DND-41 (cell line): Measurements from ENCODE around the gene CEL.

Experiments
- ATAC-seq: fragments of 200-7000 bp; cut with Tn5 transposase; 3 replicates; pipeline ENCODE4 v1.9.1; 2021; ENCODE audit warnings: low read depth; ENCODE audit not compliant: insufficient read depth
- DNase-seq: peaks from one replicate; pipeline ENCODE4 v3.0.0-alpha.2; 2020
- H2AFZ ChIP-seq: 2 replicates; pipeline ENCODE4 v1.6.0; 2012; ENCODE audit warnings: low read depth, low read length
- H3K27ac ChIP-seq: 2 replicates; pipeline ENCODE4 v1.5.1; 2012; ENCODE audit warnings: low read length, inconsistent platforms
- H3K27me3 ChIP-seq: fragments of 200-600 bp; sonication (generic); 2 replicates; pipeline ENCODE4 v1.6.0; 2012; ENCODE audit warnings: low read length, mild to moderate bottlenecking, inconsistent platforms; ENCODE audit not compliant: insufficient read depth, poor library complexity
- H3K36me3 ChIP-seq: 2 replicates; pipeline ENCODE4 v1.5.1; 2012; ENCODE audit warnings: low read length, inconsistent platforms; ENCODE audit not compliant: insufficient read depth
- H3K4me1 ChIP-seq: 2 replicates; pipeline ENCODE4 v1.5.1; 2012; ENCODE audit warnings: mild to moderate bottlenecking, low read length; ENCODE audit not compliant: insufficient read depth
- H3K4me2 ChIP-seq: 2 replicates; pipeline ENCODE4 v1.6.0; 2012; ENCODE audit warnings: mild to moderate bottlenecking, moderate library complexity, low read length, inconsistent platforms; ENCODE audit not compliant: insufficient read depth
- H3K4me3 ChIP-seq, 2 experiments: fragments of 200-600 bp in 1 of 2; shearing (Covaris generic) in 1 of 2; 2 replicates each; pipeline ENCODE4 v1.5.1; 2012 to 2016; ENCODE audit warnings: inconsistent platforms in 2 of 2, low read length in 2 of 2, mild to moderate bottlenecking in 2 of 2, low read depth in 1 of 2, moderate library complexity in 1 of 2
- H3K79me2 ChIP-seq: 2 replicates; pipeline ENCODE4 v1.6.0; 2012; ENCODE audit warnings: low read length, inconsistent platforms; ENCODE audit not compliant: insufficient read depth
- H3K9ac ChIP-seq: 2 replicates; pipeline ENCODE4 v1.6.0; 2012; ENCODE audit warnings: low read depth, mild to moderate bottlenecking, inconsistent platforms, low read length, moderate library complexity
- H3K9me3 ChIP-seq: 2 replicates; pipeline ENCODE4 v1.5.1; 2012; ENCODE audit warnings: low read length, moderate library complexity, mild to moderate bottlenecking, inconsistent platforms; ENCODE audit not compliant: insufficient read depth, severe bottlenecking
- H4K20me1 ChIP-seq: 2 replicates; pipeline ENCODE4 v1.6.0; 2012; ENCODE audit warnings: low read length; ENCODE audit not compliant: insufficient read depth
- EZH2 ChIP-seq: IDR thresholded peaks from 3 replicates; pipeline ENCODE4 v1.6.1; 2012; ENCODE audit warnings: borderline replicate concordance, low read depth, mild to moderate bottlenecking, moderate library complexity, low read length, inconsistent platforms; ENCODE audit not compliant: severe bottlenecking
- TF ChIP-seq, protein P1 (sequence below): IDR thresholded peaks from 2 replicates; pipeline ENCODE4 v1.5.1; 2012; ENCODE audit warnings: borderline replicate concordance, low read length, moderate library complexity, mild to moderate bottlenecking; ENCODE audit not compliant: poor library complexity, severe bottlenecking; ENCODE audit errors: extremely low read depth

CEL gene

DNA sequence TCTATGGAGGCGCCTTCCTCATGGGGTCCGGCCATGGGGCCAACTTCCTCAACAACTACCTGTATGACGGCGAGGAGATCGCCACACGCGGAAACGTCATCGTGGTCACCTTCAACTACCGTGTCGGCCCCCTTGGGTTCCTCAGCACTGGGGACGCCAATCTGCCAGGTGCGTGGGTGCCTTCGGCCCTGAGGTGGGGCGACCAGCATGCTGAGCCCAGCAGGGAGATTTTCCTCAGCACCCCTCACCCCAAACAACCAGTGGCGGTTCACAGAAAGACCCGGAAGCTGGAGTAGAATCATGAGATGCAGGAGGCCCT, 3.2 kb downstream of the CEL start:
- Histone ChIP-seq H3K4me3 (no peak overlapping the region), H3K4me2 (no peak overlapping the region), H2AFZ (no peak overlapping the region), H3K9ac (no peak overlapping the region), H3K79me2 (no peaks in the 10 kb centered on the region), H3K36me3 (no peaks in the 10 kb centered on the region), H3K4me1 (no peaks in the 10 kb centered on the region), H3K27ac (no peak overlapping the region), H3K27me3 (no peaks in the 10 kb centered on the region), H4K20me1 (no peaks in the 10 kb centered on the region), H3K9me3 (no peaks in the 10 kb centered on the region)
- DNase-seq (no peak), ATAC-seq (no peak)
- TF ChIP-seq, protein P1, sequence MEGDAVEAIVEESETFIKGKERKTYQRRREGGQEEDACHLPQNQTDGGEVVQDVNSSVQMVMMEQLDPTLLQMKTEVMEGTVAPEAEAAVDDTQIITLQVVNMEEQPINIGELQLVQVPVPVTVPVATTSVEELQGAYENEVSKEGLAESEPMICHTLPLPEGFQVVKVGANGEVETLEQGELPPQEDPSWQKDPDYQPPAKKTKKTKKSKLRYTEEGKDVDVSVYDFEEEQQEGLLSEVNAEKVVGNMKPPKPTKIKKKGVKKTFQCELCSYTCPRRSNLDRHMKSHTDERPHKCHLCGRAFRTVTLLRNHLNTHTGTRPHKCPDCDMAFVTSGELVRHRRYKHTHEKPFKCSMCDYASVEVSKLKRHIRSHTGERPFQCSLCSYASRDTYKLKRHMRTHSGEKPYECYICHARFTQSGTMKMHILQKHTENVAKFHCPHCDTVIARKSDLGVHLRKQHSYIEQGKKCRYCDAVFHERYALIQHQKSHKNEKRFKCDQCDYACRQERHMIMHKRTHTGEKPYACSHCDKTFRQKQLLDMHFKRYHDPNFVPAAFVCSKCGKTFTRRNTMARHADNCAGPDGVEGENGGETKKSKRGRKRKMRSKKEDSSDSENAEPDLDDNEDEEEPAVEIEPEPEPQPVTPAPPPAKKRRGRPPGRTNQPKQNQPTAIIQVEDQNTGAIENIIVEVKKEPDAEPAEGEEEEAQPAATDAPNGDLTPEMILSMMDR, result no peak
- TF ChIP-seq EZH2, result no peak

DNA sequence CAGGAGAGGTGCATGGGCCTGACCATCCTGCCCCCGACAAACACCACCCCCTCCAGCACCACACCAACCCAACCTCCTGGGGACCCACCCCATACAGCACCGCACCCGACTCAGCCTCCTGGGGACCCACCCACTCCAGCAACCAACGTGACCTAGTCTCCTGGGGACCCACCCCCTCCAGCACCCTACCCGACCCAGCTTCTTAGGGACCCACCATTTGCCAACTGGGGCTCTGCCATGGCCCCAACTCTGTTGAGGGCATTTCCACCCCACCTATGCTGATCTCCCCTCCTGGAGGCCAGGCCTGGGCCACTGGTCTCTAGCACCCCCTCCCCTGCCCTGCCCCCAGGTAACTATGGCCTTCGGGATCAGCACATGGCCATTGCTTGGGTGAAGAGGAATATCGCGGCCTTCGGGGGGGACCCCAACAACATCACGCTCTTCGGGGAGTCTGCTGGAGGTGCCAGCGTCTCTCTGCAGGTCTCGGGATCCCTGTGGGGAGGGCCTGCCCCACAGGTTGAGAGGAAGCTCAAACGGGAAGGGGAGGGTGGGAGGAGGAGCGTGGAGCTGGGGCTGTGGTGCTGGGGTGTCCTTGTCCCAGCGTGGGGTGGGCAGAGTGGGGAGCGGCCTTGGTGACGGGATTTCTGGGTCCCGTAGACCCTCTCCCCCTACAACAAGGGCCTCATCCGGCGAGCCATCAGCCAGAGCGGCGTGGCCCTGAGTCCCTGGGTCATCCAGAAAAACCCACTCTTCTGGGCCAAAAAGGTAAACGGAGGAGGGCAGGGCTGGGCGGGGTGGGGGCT, 4.6 kb downstream of the CEL start:
- H3K36me3 ChIP-seq, result no peaks in the 10 kb centered on the region
- H2AFZ ChIP-seq, result no peak overlapping the region
- no peak for ATAC-seq
- H3K4me1 ChIP-seq, result no peaks in the 10 kb centered on the region
- TF ChIP-seq, protein P1, result no peak
- TF ChIP-seq EZH2, result no peak
- H4K20me1 ChIP-seq, result no peaks in the 10 kb centered on the region
- no peaks in the 10 kb centered on the region for H3K27me3 ChIP-seq
- H3K27ac ChIP-seq, result no peak overlapping the region
- H3K79me2 ChIP-seq, result no peaks in the 10 kb centered on the region
- no peak overlapping the region for H3K4me3 ChIP-seq
- DNase-seq, result no peak
- no peak overlapping the region for H3K4me2 ChIP-seq
- H3K9me3 ChIP-seq, result no peaks in the 10 kb centered on the region
- no peak overlapping the region for H3K9ac ChIP-seq

DNA sequence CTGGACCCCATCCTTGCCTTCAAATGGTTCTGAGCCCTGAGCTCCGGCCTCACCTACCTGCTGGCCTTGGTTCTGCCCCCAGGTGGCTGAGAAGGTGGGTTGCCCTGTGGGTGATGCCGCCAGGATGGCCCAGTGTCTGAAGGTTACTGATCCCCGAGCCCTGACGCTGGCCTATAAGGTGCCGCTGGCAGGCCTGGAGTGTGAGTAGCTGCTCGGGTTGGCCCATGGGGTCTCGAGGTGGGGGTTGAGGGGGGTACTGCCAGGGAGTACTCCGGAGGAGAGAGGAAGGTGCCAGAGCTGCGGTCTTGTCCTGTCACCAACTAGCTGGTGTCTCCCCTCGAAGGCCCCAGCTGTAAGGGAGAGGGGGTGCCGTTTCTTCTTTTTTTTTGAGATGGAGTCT, 5.2 kb downstream of the CEL start:
- no peaks in the 10 kb centered on the region for H3K4me1 ChIP-seq
- DNase-seq (no peak), ATAC-seq (no peak)
- H3K9ac ChIP-seq, result no peak overlapping the region
- no peak overlapping the region for H2AFZ ChIP-seq
- no peak overlapping the region for H3K4me2 ChIP-seq
- H3K9me3 ChIP-seq, result no peaks in the 10 kb centered on the region
- no peak overlapping the region for H3K4me3 ChIP-seq
- no peaks in the 10 kb centered on the region for H3K79me2 ChIP-seq
- no peaks in the 10 kb centered on the region for H3K36me3 ChIP-seq
- no peak overlapping the region for H3K27ac ChIP-seq
- H3K27me3 ChIP-seq, result no peaks in the 10 kb centered on the region
- TF ChIP-seq, protein P1, result no peak
- TF ChIP-seq EZH2, result no peak
- H4K20me1 ChIP-seq, result no peaks in the 10 kb centered on the region
